Stimulated activated naive B cell treated with anti-CD40 and anti-IgM and Interleukin-4, amounts not matched to agents 10 μg/mL and 1 μg/mL and 100 μg/mL, for 72 hours (primary cell): ENCODE data around the gene SLC24A3.

Experiments
- ATAC-seq, 2 donors: fragments of 150-1000 bp; cut with Tn5 transposase; replicated peaks; 2 replicates each; pipeline ENCODE4 v1.10.0; 2021; ENCODE audit warnings: moderate library complexity in 1 of 2
- DNase-seq: peaks from one replicate; pipeline ENCODE4 v3.0.0; 2021
- H3K27ac Mint-ChIP-seq: one replicate; pipeline ENCODE4 v1.8.0; 2022; ENCODE audit warnings: mild to moderate bottlenecking, mixed read lengths
- H3K27me3 Mint-ChIP-seq, 2 donors: one replicate each; pipeline ENCODE4 v1.8.0; 2022; ENCODE audit warnings: mixed read lengths in 2 of 2
- H3K36me3 Mint-ChIP-seq, 2 donors: one replicate each; pipeline ENCODE4 v1.8.0; 2022; ENCODE audit warnings: mixed read lengths in 2 of 2, mild to moderate bottlenecking in 1 of 2
- H3K4me1 Mint-ChIP-seq, 2 donors: one replicate each; pipeline ENCODE4 v1.8.0; 2022; ENCODE audit warnings: mixed read lengths in 2 of 2, mild to moderate bottlenecking in 1 of 2
- H3K4me3 Mint-ChIP-seq, 2 donors: one replicate each; pipeline ENCODE4 v1.8.0; 2022; ENCODE audit warnings: mild to moderate bottlenecking in 2 of 2, mixed read lengths in 2 of 2, moderate library complexity in 1 of 2
- H3K9me3 Mint-ChIP-seq, 2 donors: one replicate each; pipeline ENCODE4 v1.8.0; 2022; ENCODE audit warnings: mixed read lengths in 2 of 2, mild to moderate bottlenecking in 1 of 2

SLC24A3 gene

GRCh38 chr20:19605786-19606485, 393.5 kb downstream of the SLC24A3 start:
- no peak overlapping the region for H3K27ac Mint-ChIP-seq
- H3K36me3 Mint-ChIP-seq = no peaks in the 10 kb centered on the region
- no peaks in the 10 kb centered on the region for H3K9me3 Mint-ChIP-seq
- peaks cover 32 to 37% of the 10 kb centered on the region in 2 donors for H3K27me3 Mint-ChIP-seq
- ATAC-seq = no peak
- no peaks in the 10 kb centered on the region for H3K4me1 Mint-ChIP-seq
- no peak overlapping the region for H3K4me3 Mint-ChIP-seq
- DNase-seq = no peak

GRCh38 chr20:19609642-19610223, 397.3 kb downstream of the SLC24A3 start:
- peaks cover 42 to 50% of the 10 kb centered on the region in 2 donors for H3K27me3 Mint-ChIP-seq
- no peaks in the 10 kb centered on the region for H3K9me3 Mint-ChIP-seq
- no peaks in the 10 kb centered on the region for H3K4me1 Mint-ChIP-seq
- H3K4me3 Mint-ChIP-seq = no peak overlapping the region
- ATAC-seq (no peak), DNase-seq (no peak)
- H3K36me3 Mint-ChIP-seq = no peaks in the 10 kb centered on the region
- no peak overlapping the region for H3K27ac Mint-ChIP-seq

GRCh38 chr20:19615629-19616028, 403.2 kb downstream of the SLC24A3 start:
- no peak overlapping the region for H3K27ac Mint-ChIP-seq
- peaks cover 46 to 54% of the 10 kb centered on the region in 2 donors for H3K27me3 Mint-ChIP-seq
- DNase-seq (no peak), ATAC-seq (no peak)
- H3K4me1 Mint-ChIP-seq = peaks cover 0 to 4% of the 10 kb centered on the region in 2 donors
- no peaks in the 10 kb centered on the region for H3K9me3 Mint-ChIP-seq
- H3K36me3 Mint-ChIP-seq = no peaks in the 10 kb centered on the region
- no peak overlapping the region for H3K4me3 Mint-ChIP-seq

DNA sequence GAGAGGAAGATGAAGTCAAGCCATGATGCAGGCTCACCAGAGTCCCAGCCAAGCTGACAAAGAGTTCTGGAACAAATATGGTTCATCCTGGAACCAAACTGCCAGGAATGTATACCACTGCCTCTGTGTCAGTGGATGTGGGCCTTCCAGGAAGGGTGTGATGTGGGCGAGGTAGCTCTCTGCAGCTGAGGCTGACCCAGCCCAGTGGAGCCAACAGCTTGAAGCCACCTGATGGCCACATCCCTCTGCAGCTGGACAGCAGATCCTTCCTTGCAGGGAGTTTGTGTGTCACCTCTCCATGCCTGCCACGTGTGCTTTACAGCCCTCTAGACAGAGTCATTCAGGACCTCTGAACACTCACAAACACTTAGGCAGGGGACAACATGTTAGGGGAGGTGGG, 403.6 kb downstream of the SLC24A3 start:
- DNase-seq (no peak), ATAC-seq (no peak)
- Mint-ChIP-seq H3K27me3 (peaks cover 43 to 50% of the 10 kb centered on the region in 2 donors), H3K36me3 (no peaks in the 10 kb centered on the region), H3K9me3 (no peaks in the 10 kb centered on the region), H3K4me1 (peaks cover 4 to 5% of the 10 kb centered on the region in 2 donors), H3K27ac (no peak overlapping the region), H3K4me3 (no peak overlapping the region)

- H3K27me3 Mint-ChIP-seq = peaks cover 44 to 50% of the 10 kb centered on the region in 2 donors
- DNase-seq = no peak
- no peak for ATAC-seq
- H3K27ac Mint-ChIP-seq = no peak overlapping the region
- no peak overlapping the region for H3K4me3 Mint-ChIP-seq
- peaks cover 6 to 7% of the 10 kb centered on the region in 2 donors for H3K4me1 Mint-ChIP-seq
- no peaks in the 10 kb centered on the region for H3K36me3 Mint-ChIP-seq
- no peaks in the 10 kb centered on the region for H3K9me3 Mint-ChIP-seq
These were observed 404.2 kb downstream of the SLC24A3 start for GRCh38 chr20:19616620-19617019.

DNA sequence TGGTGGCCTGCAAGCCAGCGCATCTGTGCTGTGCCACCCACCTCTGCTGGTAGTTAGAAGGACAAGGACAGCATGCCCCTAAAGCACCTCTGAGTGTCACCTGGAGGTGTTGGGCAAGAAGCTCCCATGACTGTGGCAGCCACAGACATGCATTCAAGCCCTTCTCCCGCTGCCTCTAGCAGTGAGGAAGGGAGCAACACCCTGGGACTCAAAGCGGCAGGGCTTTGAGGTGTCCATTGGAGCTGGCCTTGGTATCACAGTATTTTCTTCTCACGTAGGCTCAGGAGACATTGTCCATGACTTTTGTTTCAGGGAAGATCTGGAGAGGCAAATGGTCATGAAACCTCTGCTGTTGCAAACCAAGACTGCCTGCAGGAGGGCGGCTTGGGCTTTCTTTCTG, 404.8 kb downstream of the SLC24A3 start:
- Mint-ChIP-seq H3K4me1 (peaks cover 6 to 10% of the 10 kb centered on the region in 2 donors), H3K27me3 (peaks cover 44 to 45% of the 10 kb centered on the region in 2 donors), H3K36me3 (no peaks in the 10 kb centered on the region), H3K4me3 (no peak overlapping the region), H3K9me3 (no peaks in the 10 kb centered on the region), H3K27ac (no peak overlapping the region)
- DNase-seq = no peak
- ATAC-seq = no peak

DNA sequence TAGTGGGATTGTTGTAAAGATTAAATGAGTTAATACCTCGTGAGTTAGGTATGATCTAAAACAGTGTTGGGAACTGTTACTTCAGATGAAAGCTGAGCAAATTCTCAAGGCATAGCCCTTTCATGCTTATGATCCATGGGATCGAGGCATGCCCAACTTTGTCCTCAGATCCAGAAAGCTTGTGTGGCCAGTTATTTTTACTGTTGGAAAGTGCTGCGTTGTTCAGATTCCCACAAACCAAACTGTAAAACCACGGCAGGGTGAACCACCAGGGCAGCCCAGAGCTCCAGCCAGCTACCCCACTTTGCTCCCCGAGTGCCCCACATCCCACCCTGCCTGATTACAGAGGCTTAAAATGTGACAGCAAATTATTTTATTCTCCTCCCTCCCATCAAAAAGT, 406.3 kb downstream of the SLC24A3 start:
- DNase-seq = no peak
- H3K27ac Mint-ChIP-seq = no peak overlapping the region
- peaks cover 6 to 10% of the 10 kb centered on the region in 2 donors for H3K4me1 Mint-ChIP-seq
- no peaks in the 10 kb centered on the region for H3K36me3 Mint-ChIP-seq
- H3K4me3 Mint-ChIP-seq = no peak overlapping the region
- H3K9me3 Mint-ChIP-seq = no peaks in the 10 kb centered on the region
- peaks cover 31 to 39% of the 10 kb centered on the region in 2 donors for H3K27me3 Mint-ChIP-seq
- ATAC-seq = no peak

GRCh38 chr20:19619904-19620430, 407.5 kb downstream of the SLC24A3 start:
- H3K27ac Mint-ChIP-seq = no peak overlapping the region

DNA sequence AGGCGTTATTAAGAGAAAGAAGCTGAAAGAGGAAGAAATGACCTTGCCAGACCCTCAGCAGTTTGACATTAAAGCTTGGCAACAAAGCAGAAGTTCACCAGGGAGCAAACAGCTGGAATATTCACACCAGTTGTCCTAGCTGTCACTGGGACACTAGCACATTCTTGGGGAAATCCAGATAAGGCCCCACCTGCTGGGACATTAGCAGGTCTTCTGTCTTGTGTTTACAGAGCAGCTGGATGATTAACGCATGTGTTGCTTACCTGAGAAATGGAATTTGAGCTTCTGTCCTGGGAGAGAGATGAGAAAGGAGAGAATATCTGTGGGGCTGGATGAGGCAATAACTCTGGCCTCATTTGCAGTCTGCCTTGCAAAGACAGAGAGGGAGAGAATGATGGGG, 408.0 kb downstream of the SLC24A3 start:
- H3K27ac Mint-ChIP-seq = no peak overlapping the region
- DNase-seq = no peak
- peaks cover 6 to 10% of the 10 kb centered on the region in 2 donors for H3K4me1 Mint-ChIP-seq
- peaks cover 0 to 2% of the 10 kb centered on the region in 2 donors for H3K36me3 Mint-ChIP-seq
- peaks cover 26 to 30% of the 10 kb centered on the region in 2 donors for H3K27me3 Mint-ChIP-seq
- H3K9me3 Mint-ChIP-seq = peaks cover 0 to 5% of the 10 kb centered on the region in 2 donors
- ATAC-seq = no peak
- no peak overlapping the region for H3K4me3 Mint-ChIP-seq

More at GRCh38 chr20:19619904-19620430, 407.5 kb downstream of the SLC24A3 start:
- Mint-ChIP-seq H3K9me3 (peaks cover 0 to 5% of the 10 kb centered on the region in 2 donors), H3K4me3 (no peak overlapping the region), H3K27me3 (peaks cover 30 to 31% of the 10 kb centered on the region in 2 donors), H3K4me1 (peaks cover 6 to 10% of the 10 kb centered on the region in 2 donors), H3K36me3 (peaks cover 0 to 2% of the 10 kb centered on the region in 2 donors)
- DNase-seq = no peak
- ATAC-seq = no peak

GRCh38 chr20:19621072-19621471, 408.6 kb downstream of the SLC24A3 start:
- H3K4me1 Mint-ChIP-seq = peaks cover 6 to 10% of the 10 kb centered on the region in 2 donors
- no peak for DNase-seq
- peaks cover 0 to 5% of the 10 kb centered on the region in 2 donors for H3K9me3 Mint-ChIP-seq
- H3K27me3 Mint-ChIP-seq = peaks cover 20 to 30% of the 10 kb centered on the region in 2 donors
- no peak overlapping the region for H3K27ac Mint-ChIP-seq
- peak; percentile 79 to 93 for ATAC-seq
- H3K36me3 Mint-ChIP-seq = peaks cover 0 to 2% of the 10 kb centered on the region in 2 donors
- H3K4me3 Mint-ChIP-seq = no peak overlapping the region

DNA sequence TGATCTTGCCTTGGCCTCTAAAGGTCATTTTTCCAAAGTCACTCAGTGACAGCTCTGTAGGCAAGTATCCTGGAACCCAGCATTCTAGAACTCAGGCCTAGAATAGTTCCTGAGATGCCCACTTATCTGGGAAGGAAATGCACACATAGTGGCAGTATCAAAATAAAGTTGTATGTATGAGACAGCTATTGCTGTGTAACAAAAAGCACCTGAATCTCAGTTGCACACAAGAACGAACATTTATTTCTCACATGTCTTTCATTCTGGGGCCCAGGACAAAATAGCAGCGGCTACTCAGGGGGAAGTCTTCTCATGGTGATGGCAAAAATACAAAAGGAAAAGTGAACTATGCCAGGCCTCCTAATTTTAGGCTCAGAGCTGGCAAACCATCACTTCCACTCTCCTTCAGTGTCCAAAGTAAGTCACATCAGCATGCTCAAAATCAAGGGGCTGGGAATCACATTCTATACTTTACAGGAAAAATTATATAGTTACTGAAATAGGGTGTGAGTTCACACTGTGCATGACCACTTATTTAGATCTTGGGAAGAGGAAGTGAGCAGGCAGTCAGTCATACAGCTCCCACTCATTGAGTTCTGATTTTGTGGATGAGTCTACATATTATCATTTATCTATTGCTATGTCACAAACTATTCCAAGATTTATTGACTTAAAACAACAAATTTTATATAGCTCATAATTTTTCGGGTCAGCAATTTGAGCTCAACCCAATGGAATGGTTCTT, 412.0 kb downstream of the SLC24A3 start:
- DNase-seq = no peak
- H3K4me3 Mint-ChIP-seq = no peak overlapping the region
- H3K27ac Mint-ChIP-seq = no peak overlapping the region
- peak; percentile 47 to 49 for ATAC-seq
- peaks cover 0 to 5% of the 10 kb centered on the region in 2 donors for H3K9me3 Mint-ChIP-seq
- peaks cover 9 to 18% of the 10 kb centered on the region in 2 donors for H3K27me3 Mint-ChIP-seq
- peaks cover 0 to 2% of the 10 kb centered on the region in 2 donors for H3K36me3 Mint-ChIP-seq
- H3K4me1 Mint-ChIP-seq = peaks cover 10 to 14% of the 10 kb centered on the region in 2 donors

DNA sequence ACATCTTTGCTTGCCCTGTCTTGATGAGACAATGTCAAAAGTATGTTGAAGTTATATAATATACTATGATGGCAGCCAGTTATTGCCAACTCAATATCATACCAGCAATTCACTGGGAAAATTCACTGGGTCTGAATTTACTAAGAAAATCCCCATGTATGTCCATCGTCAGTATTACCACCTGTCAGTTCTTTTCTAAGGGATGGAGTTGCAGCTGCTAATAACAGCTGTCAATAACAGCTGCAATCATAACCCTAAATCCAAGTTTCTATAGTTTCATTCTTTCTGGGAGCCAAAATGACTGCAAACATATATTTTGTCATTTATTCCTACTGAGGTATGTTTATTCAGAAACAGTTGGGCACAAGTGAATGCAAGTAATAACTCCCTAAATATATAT, 413.0 kb downstream of the SLC24A3 start:
- H3K4me3 Mint-ChIP-seq = no peak overlapping the region
- no peak overlapping the region for H3K27ac Mint-ChIP-seq
- DNase-seq (no peak), ATAC-seq (no peak)
- H3K9me3 Mint-ChIP-seq = peaks cover 0 to 5% of the 10 kb centered on the region in 2 donors
- H3K27me3 Mint-ChIP-seq = peaks cover 9 to 18% of the 10 kb centered on the region in 2 donors
- H3K4me1 Mint-ChIP-seq = peaks cover 8 to 14% of the 10 kb centered on the region in 2 donors
- peaks cover 0 to 2% of the 10 kb centered on the region in 2 donors for H3K36me3 Mint-ChIP-seq

DNA sequence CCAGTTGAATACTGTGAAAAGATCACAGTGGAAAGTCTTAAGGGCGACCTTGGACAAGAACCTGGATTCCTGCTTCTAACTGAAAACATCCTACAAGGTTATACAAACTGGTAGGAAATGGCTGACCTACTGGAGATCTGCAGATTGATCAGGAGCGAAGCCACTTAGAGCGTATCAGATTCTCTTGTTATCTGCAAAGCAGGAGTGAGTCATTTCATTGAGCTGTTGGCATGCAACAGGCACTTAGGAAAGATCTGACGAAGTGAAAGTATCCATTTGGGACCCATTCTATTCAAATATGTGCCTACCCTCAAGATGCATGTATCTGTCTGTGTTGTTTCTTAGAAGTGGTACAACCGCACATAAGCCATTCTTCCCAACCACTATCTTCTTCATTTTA, 414.5 kb downstream of the SLC24A3 start:
- H3K9me3 Mint-ChIP-seq = peaks cover 0 to 5% of the 10 kb centered on the region in 2 donors
- peaks cover 9 to 18% of the 10 kb centered on the region in 2 donors for H3K27me3 Mint-ChIP-seq
- no peak overlapping the region for H3K4me3 Mint-ChIP-seq
- H3K4me1 Mint-ChIP-seq = peaks cover 2 to 8% of the 10 kb centered on the region in 2 donors
- H3K27ac Mint-ChIP-seq = no peak overlapping the region
- DNase-seq (no peak), ATAC-seq (no peak)
- H3K36me3 Mint-ChIP-seq = peaks cover 0 to 2% of the 10 kb centered on the region in 2 donors

GRCh38 chr20:19628570-19629134, 416.2 kb downstream of the SLC24A3 start:
- peak; percentile 51 for DNase-seq
- Mint-ChIP-seq H3K4me1 (peaks cover 0 to 8% of the 10 kb centered on the region in 2 donors), H3K9me3 (peaks cover 0 to 5% of the 10 kb centered on the region in 2 donors), H3K4me3 (no peak overlapping the region), H3K27ac (no peak overlapping the region), H3K27me3 (peaks cover 14 to 15% of the 10 kb centered on the region in 2 donors), H3K36me3 (peaks cover 0 to 2% of the 10 kb centered on the region in 2 donors)
- ATAC-seq = peak; percentile 83 to 93
